SK-N-SH (cell line): ENCODE data around the gene NFASC. TPM values are rescaled to one million over a fixed set of nuclear protein-coding genes. Genes with fewer than 3 reads are reported as not detected.

ENCODE experiments used
- CTCF ChIA-PET: fragments of 300-600, 350-600 bp; formaldehyde crosslinking; extraction: SDS; loops from one replicate; lab custom pipeline; 2021; lab: Yijun Ruan, JAX
- POLR2A ChIA-PET: fragments of 350-600 bp; sonication (Branson Sonifier 250); formaldehyde crosslinking; extraction: SDS; loops from one replicate; lab custom pipeline; 2020; ENCODE audit warnings: antibody characterized with exemption, inconsistent platforms; lab: Yijun Ruan, JAX
- DNase-seq: peaks from one replicate; pipeline ENCODE4 v3.0.0; 2012
- H2AFZ ChIP-seq: fragments of 200-600 bp; sonication (generic); 2 replicates; pipeline ENCODE4 v1.8.1; 2016; ENCODE audit warnings: antibody characterized with exemption, mild to moderate bottlenecking, low read depth
- H3F3A ChIP-seq: fragments of 200-600 bp; sonication (generic); replicated peaks from 2 replicates; pipeline ENCODE3; 2016; ENCODE audit warnings: antibody characterized with exemption, mild to moderate bottlenecking; ENCODE audit not compliant: insufficient read depth
- H3K27ac ChIP-seq, 2 experiments: fragments of 200-500 bp in 1 of 2; fragments of 200-600 bp in 1 of 2; sonication (Bioruptor generic) in 1 of 2; sonication (generic), shearing (Covaris generic) in 1 of 2; 2 replicates each; pipeline versions ENCODE4 v1.5.1 to v1.6.1; 2014 to 2016; ENCODE audit warnings: low read depth in 2 of 2, inconsistent platforms in 1 of 2, low read length in 1 of 2, mild to moderate bottlenecking in 1 of 2, mixed read lengths in 1 of 2
- H3K27me3 ChIP-seq: fragments of 200-600 bp; sonication (generic), shearing (Covaris generic); 2 replicates; pipeline ENCODE4 v1.6.1; 2016; ENCODE audit warnings: mixed run types; ENCODE audit not compliant: insufficient read depth
- H3K36me3 ChIP-seq, 2 experiments: fragments of 200-500 bp in 1 of 2; fragments of 200-600 bp in 1 of 2; sonication (Bioruptor generic) in 1 of 2; sonication (generic) in 1 of 2; replicated peaks in 1 of 2; 2 replicates each; pipeline versions ENCODE3 to v1.5.1; 2014 to 2016; ENCODE audit warnings: low read length in 1 of 2, mild to moderate bottlenecking in 1 of 2; ENCODE audit not compliant: insufficient read depth in 2 of 2, control insufficient read depth in 1 of 2
- H3K4me1 ChIP-seq, 2 experiments: fragments of 200-500 bp in 1 of 2; fragments of 200-600 bp in 1 of 2; sonication (Bioruptor generic) in 1 of 2; sonication (generic), shearing (Covaris generic) in 1 of 2; 2 replicates each; pipeline versions ENCODE4 v1.5.1 to v1.6.1; 2014 to 2016; ENCODE audit warnings: low read depth in 1 of 2, low read length in 1 of 2, mixed run types in 1 of 2; ENCODE audit not compliant: insufficient read depth in 2 of 2, control insufficient read depth in 1 of 2
- H3K4me2 ChIP-seq: fragments of 200-600 bp; sonication (generic), shearing (Covaris generic); 2 replicates; pipeline ENCODE4 v1.6.1; 2017; ENCODE audit warnings: mixed run types
- H3K4me3 ChIP-seq, 2 experiments: fragments of 200-500 bp in 1 of 2; fragments of 200-600 bp in 1 of 2; sonication (Bioruptor generic) in 1 of 2; sonication (generic), shearing (Covaris generic) in 1 of 2; 2 replicates each; pipeline versions ENCODE4 v1.5.1 to v1.8.1; 2014 to 2016; ENCODE audit warnings: low read depth in 2 of 2, inconsistent platforms in 1 of 2, low read length in 1 of 2, mild to moderate bottlenecking in 1 of 2, mixed read lengths in 1 of 2, moderate library complexity in 1 of 2
- H3K79me2 ChIP-seq: fragments of 200-600 bp; sonication (generic); 2 replicates; pipeline ENCODE4 v1.8.1; 2017; ENCODE audit warnings: mild to moderate bottlenecking; ENCODE audit not compliant: insufficient read depth
- H3K9ac ChIP-seq: fragments of 200-600 bp; sonication (generic); 2 replicates; pipeline ENCODE4 v1.6.1; 2017; ENCODE audit warnings: mixed run types
- H3K9me2 ChIP-seq: fragments of 200-600 bp; sonication (generic); 2 replicates; pipeline ENCODE4 v1.6.1; 2017; ENCODE audit warnings: mixed run types
- H3K9me3 ChIP-seq: fragments of 200-600 bp; sonication (generic); 2 replicates; pipeline ENCODE4 v1.6.1; 2017; ENCODE audit warnings: mixed run types, mild to moderate bottlenecking, moderate library complexity
- H4K20me1 ChIP-seq: fragments of 200-600 bp; sonication (generic); 2 replicates; pipeline ENCODE4 v1.6.1; 2017; ENCODE audit warnings: mild to moderate bottlenecking, mixed run types; ENCODE audit not compliant: insufficient read depth
- FOSL2 ChIP-seq: IDR thresholded peaks from 2 replicates; pipeline ENCODE4 v1.4.0; 2012; ENCODE audit warnings: low read depth, mild to moderate bottlenecking, moderate library complexity, borderline replicate concordance
- FOXJ3 ChIP-seq: sonication (generic); formaldehyde crosslinking; IDR thresholded peaks from 2 replicates; pipeline ENCODE4 v1.5.1; 2020; ENCODE audit warnings: mild to moderate bottlenecking, missing genetic modification reagents
- GABPA ChIP-seq: IDR thresholded peaks from 2 replicates; pipeline ENCODE4 v1.4.0; 2012; ENCODE audit warnings: low read depth, mild to moderate bottlenecking
- GATA2 ChIP-seq: sonication (generic); formaldehyde crosslinking; IDR thresholded peaks from 2 replicates; pipeline ENCODE4 v1.5.0; 2020; ENCODE audit warnings: mild to moderate bottlenecking, missing genetic modification reagents
- JUND ChIP-seq: IDR thresholded peaks from 2 replicates; pipeline ENCODE4 v1.4.0; 2012
- MAX ChIP-seq: IDR thresholded peaks from 2 replicates; pipeline ENCODE4 v1.4.0; 2012; ENCODE audit warnings: low read depth
- MXI1 ChIP-seq: IDR thresholded peaks from 2 replicates; pipeline ENCODE4 v1.6.1; 2012; ENCODE audit warnings: mild to moderate bottlenecking, low read depth, low read length, improper control_type of control experiment
- NRF1 ChIP-seq: IDR thresholded peaks from 2 replicates; pipeline ENCODE4 v1.6.1; 2012; ENCODE audit warnings: low read depth, mild to moderate bottlenecking, low read length
- PBX3 ChIP-seq: IDR thresholded peaks from 2 replicates; pipeline ENCODE4; 2012
- RCOR1 ChIP-seq: fragments of 150-350 bp; IDR thresholded peaks from 2 replicates; pipeline ENCODE4 v1.6.1; 2017; ENCODE audit warnings: antibody characterized with exemption, low read length
- RXRA ChIP-seq: IDR thresholded peaks from 2 replicates; pipeline ENCODE4 v1.4.0; 2012; ENCODE audit warnings: low read depth, mild to moderate bottlenecking, borderline replicate concordance
- SMC3 ChIP-seq: IDR thresholded peaks from 2 replicates; pipeline ENCODE4 v1.6.1; 2012; ENCODE audit warnings: low read depth, low read length, improper control_type of control experiment
- WGBS: methylation state at CpG from one replicate; pipeline ENCODE4 v1.1.6; 2017; ENCODE audit warnings: low lambda C conversion rate; 5-methylcytosine and 5-hydroxymethylcytosine counted together
- polyA plus RNA-seq, 3 experiments: library from polyadenylated mRNA; depleted of rRNA; stranded (reverse); fragments of >200 nt; gene quantifications; 2 replicates each; pipeline ENCODE4 v1.2.3, GENCODE V29; 2012

Gene NFASC
- polyA plus RNA-seq, 1 of the 3 experiments (the other 2 are of a cell fraction), result 6.0 TPM

- Histone ChIP-seq H3K9me2 (no peaks in the 10 kb centered on the region), H3F3A (no peaks in the 10 kb centered on the region), H4K20me1 (no peaks in the 10 kb centered on the region), H3K27ac (no peak overlapping the region), H3K27me3 (no peaks in the 10 kb centered on the region), H2AFZ (no peak overlapping the region), H3K79me2 (no peaks in the 10 kb centered on the region), H3K9me3 (no peaks in the 10 kb centered on the region), H3K9ac (no peak overlapping the region), H3K4me1 (peaks cover 0 to 2% of the 10 kb centered on the region in 2 experiments; a peak in 2 of 4 replicates), H3K4me2 (no peak overlapping the region), H3K4me3 (no peak overlapping the region), H3K36me3 (no peaks in the 10 kb centered on the region)
- no peak for DNase-seq
- ChIA-PET CTCF (interaction anchor here (1.2 to 26.4 kb wide), 9 partner anchors 10 to 267 kb away, joined by 5 to 756 read pairs (median 45); partner anchors contain the start of gene CNTN2), POLR2A (no interaction called here)
- TF ChIP-seq FOXJ3 (CRISPR knock-in tag) (no peak), GABPA (no peak), FOSL2 (no peak), RCOR1 (no peak)
- 69% methylated on average over 9 of the region's 11 CpGs for WGBS
Observed at GRCh38 chr1:204990721-204991341, 120.2 kb downstream of the NFASC start.

- POLR2A ChIA-PET, result no interaction called here
- 87% methylated on average over 7 of the region's 11 CpGs for WGBS
- CTCF ChIA-PET, result interaction anchor here (3.5 to 26.4 kb wide), 5 partner anchors 9 to 266 kb away, joined by 22 to 756 read pairs (median 113); no protein-coding TSS in a partner anchor
Observed at GRCh38 chr1:204991342-204991844, 120.7 kb downstream of the NFASC start.

More at GRCh38 chr1:204991342-204991844, 120.7 kb downstream of the NFASC start:
- no peak overlapping the region for H3K9ac ChIP-seq
- H4K20me1 ChIP-seq, result no peaks in the 10 kb centered on the region
- H3K27me3 ChIP-seq, result no peaks in the 10 kb centered on the region
- TF ChIP-seq MXI1 (no peak), MAX (no peak), RXRA (no peak), SMC3 (no peak), NRF1 (no peak), GATA2 (CRISPR knock-in tag) (no peak), PBX3 (no peak), JUND (no peak)
- H3K4me2 ChIP-seq, result no peak overlapping the region
- H3K27ac ChIP-seq, result no peak overlapping the region
- no peak for DNase-seq
- H3K36me3 ChIP-seq, result no peaks in the 10 kb centered on the region
- no peak overlapping the region for H2AFZ ChIP-seq
- H3K9me3 ChIP-seq, result no peaks in the 10 kb centered on the region
- H3K4me3 ChIP-seq, result no peak overlapping the region
- no peaks in the 10 kb centered on the region for H3K9me2 ChIP-seq
- no peaks in the 10 kb centered on the region for H3K79me2 ChIP-seq
- H3F3A ChIP-seq, result no peaks in the 10 kb centered on the region
- H3K4me1 ChIP-seq, result peaks cover 0 to 2% of the 10 kb centered on the region in 2 experiments; a peak in 2 of 4 replicates
